HG02678 (cell line): ENCODE data around the gene GNGT2.

ENCODE experiments used
- ATAC-seq: cut with Tn5 transposase; IDR thresholded peaks from one replicate; pipeline ENCODE4 v1.9.1; 2021; ENCODE audit warnings: mild to moderate bottlenecking, moderate library complexity; ENCODE audit not compliant: unreplicated experiment

Gene GNGT2

GRCh38 chr17:49210158-49211029 lies at the start of gene GNGT2, which contains the start of gene ABI3:
TSS of gene GNGT2 (minus strand) at chr17:49210574. CDS start at chr17:49207422, 3,152 bp downstream.
TSS of gene ABI3 (plus strand) at chr17:49210707. CDS start at chr17:49210725, 18 bp downstream.
- ATAC-seq, result peak; percentile 83

- no peak for ATAC-seq
These were observed 49.3 kb upstream of the GNGT2 start for GRCh38 chr17:49259663-49260010.

DNA sequence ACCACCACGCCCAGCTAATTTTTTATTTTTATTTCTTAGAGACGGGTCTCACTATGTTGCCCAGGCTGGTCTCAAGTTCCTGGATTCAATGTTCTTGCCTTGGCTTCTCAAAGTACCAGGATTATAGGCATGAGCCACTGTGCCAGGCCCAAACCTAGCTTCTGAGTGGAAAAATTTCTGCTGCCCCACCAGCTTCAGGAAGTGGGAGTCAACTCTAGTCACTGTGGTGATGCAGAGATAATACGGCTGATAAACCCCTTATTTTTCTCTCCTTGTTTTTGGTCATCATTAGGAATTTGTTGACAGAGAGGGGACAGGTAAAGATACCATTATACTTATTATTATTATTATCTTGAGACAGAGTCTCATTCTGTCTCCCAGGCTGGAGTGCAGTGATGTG lies 48.0 kb upstream of the GNGT2 start:
- no peak for ATAC-seq

DNA sequence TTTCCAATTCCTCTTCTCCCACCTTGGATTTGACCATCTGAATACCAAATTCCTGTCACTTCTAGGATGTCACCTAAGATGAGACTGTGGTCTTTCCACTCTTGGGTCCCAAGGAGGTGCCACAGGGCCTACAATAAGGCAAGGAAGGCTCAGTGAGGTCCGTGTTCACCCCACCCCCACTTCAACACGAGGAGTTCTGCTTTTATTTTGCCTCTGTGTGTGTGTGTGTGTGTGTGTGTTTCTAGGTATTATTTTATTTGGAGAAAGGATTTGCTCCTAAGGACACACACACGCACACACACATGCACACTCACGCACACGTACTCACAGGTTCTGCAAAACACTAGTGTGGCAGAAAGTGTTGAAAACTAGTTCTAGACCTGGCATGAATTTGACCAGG lies 44.8 kb upstream of the GNGT2 start:
- ATAC-seq, result no peak

- ATAC-seq, result no peak
These were observed 43.7 kb upstream of the GNGT2 start for GRCh38 chr17:49254066-49254465.

GRCh38 chr17:49252148-49252695 lies 41.8 kb upstream of the GNGT2 start:
- ATAC-seq, result no peak

DNA sequence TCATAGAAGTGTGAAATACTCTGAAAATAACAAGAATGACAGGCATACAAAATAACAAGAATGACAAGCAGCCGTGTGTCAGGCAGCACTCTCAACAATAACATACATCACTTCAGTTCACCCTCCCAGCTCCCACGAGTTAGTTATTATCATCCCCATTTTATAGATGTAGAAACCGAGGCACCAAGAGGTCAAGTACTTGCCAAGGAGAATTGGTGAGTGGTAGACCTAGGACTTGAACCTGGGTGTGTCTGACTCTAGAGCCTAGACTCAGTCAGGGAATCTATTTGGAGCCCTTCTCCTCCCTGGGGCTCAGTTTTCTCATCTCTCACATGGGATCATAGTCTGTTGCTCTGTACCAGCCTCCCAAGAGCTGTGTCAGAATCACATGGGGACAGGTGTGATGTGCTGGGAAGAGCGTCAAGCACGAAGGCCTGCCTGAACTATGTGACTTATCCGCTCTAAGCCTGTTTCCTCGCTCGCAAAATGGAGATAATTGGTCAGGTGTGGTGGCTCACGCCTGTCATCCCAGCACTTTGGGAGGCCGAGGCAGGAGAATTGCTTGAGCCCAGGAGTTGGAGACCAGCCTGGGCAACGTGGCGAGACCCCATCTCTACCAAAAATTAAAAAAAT lies 39.6 kb upstream of the GNGT2 start:
- no peak for ATAC-seq

- ATAC-seq, result no peak
These were observed 39.0 kb upstream of the GNGT2 start for GRCh38 chr17:49249292-49249794.

- ATAC-seq, result no peak
These were observed 37.6 kb upstream of the GNGT2 start for GRCh38 chr17:49247944-49248343.

DNA sequence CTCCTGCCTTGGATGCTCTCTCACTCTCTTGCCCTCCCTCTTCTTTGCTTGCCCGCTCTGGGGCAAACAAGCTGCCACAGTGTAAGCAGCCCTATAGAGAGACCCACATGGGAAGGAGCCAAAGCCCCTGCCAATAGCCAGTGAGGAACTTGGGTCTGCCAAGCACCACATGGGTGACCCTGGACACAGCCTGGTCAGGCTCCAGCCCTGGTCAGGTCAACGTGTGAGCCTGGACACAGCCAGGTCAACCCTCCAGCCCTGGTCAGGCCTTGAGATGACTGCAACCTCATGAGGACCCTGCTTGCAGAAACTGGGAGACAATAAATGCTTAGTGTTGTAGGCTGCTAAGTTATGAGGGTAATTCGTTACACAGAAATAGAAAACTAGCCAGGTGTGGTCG lies 34.5 kb upstream of the GNGT2 start:
- ATAC-seq, result no peak

DNA sequence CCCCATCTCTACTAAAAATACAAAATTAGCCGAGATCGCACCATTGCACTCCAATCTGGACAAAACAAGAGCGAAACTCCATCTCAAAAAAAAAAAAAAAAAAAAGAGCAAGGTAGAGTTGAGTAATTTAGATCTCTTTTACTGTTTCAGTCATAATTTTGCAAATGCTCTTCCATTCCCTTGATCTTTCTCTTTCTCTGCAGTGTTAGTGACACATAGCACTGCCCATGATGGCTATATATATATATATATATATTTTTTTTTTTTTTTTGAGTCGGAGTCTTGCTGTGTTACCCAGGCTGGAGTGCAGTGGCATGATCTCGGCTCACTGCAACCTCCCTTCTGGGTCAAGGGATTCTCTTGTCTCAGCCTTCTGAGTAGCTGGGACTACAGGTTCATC lies 32.4 kb upstream of the GNGT2 start:
- no peak for ATAC-seq

- no peak for ATAC-seq
These were observed 31.5 kb upstream of the GNGT2 start for GRCh38 chr17:49241692-49242397.

DNA sequence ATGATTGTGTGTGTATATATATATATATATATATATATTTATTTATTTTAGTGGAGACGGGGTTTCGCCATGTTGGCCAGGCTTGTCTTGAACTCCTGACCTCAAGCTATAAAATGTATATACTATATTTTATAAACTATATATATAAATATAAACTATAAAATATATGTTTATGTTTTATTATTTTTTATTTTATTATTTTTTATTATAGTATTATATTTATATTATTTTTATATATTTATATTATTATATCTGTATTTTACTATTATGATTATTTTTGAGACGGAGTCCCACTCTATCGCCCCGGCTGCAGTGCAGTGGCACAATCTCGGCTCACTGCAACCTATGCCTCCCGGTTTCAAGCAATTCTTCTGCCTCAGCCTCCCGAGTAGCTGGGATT lies 30.7 kb upstream of the GNGT2 start:
- ATAC-seq, result no peak

GRCh38 chr17:49240619-49241018 lies 30.2 kb upstream of the GNGT2 start:
- ATAC-seq, result no peak

GRCh38 chr17:49239963-49240362 lies 29.6 kb upstream of the GNGT2 start:
- no peak for ATAC-seq

- ATAC-seq, result no peak
These were observed 25.5 kb upstream of the GNGT2 start for GRCh38 chr17:49235896-49236295.

DNA sequence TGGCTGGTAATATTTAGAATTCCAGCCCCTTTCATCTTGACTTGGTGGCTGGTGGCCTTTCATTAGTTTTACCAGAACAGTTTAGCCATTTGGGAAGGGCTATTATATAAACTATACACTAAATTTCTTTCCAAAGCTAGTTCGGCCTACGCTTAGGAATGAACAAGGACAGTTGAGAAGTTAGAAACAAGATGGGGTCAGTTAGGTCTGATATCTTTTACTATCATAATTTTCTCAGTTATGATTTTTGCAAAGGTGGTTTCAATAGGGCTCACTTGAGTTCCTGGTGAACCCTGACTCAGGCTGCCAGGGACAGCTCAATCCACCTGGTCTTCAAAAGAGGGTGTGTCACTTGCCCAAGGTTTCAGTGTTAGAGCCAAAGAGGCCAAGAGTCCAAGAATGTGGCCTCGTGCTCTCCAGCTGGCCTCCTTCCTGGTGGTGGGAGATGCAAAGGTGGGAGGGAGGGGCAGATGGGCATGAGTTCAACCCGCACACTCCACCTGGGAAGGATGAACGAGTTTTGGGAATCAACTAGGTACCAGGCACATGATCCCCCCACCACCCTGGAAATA lies 24.2 kb upstream of the GNGT2 start:
- ATAC-seq, result no peak

- no peak for ATAC-seq
These were observed 21.2 kb upstream of the GNGT2 start for GRCh38 chr17:49231563-49231894.

DNA sequence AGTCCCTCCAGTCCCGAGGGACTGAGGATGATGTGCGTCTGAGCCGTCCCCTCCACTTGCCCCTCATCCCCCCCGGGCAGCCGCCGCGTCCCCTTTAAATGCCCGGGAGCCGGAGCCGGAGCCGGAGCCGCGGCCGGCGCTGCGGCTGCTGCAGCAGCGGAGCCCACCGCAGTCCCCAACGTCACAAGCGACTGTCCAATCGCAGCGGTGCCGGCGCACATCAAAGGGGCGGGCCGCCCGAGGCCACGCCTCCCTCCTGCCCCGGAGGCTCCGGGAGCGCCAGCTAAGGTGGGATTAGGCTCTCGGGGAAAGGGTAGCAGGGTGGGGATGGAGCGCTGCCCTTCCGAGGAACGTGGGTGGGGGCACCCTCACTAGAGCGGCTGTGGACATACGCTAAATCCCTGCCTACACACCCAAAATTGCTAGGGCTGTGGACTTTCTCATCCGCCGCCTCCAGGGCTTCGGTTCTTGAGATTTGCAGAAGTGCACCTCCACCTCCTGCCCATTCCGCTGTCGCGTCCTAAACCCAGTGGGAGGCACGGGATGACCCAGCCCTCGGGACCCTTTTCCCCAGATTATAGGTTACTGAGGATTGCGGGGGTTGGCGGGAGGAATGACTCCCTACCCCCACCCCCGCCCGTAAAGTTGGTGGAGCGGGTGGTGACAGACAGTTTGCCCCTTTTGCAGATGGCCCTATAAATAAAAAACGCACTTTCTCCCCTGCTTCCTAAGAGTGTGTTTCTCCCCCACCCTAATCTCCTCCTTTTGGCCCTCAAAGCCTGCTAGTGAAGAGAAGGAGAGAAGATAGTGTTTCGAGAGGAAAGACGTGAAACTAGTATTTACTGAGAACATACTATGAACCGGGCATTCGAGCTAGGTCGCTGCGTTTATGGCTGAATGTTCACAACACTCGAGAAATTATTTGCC lies 20.5 kb upstream of the GNGT2 start, which contains the start of gene PHOSPHO1:
Gene PHOSPHO1, minus strand, starts transcription at position 152 of the 927 bp plus-strand sequence. CDS start 4,096 bp downstream, outside the sequence.
- peak; percentile 93 for ATAC-seq
